Stimulated activated CD4-positive, alpha-beta T cell treated with anti-CD3 and anti-CD28 coated beads, Interleukin-4, amount 100 ng/mL, for 1 hour (primary cell): Measurements from ENCODE around the gene TIGD1.

Experiments
- DNase-seq: peaks from one replicate; pipeline ENCODE4 v3.0.0-alpha.2; 2020

The TIGD1 gene

GRCh38 chr2:232521959-232522622 is 28.3 kb downstream of the TIGD1 start:
- DNase-seq, result peak; percentile 77

- DNase-seq, result no peak
Observed at GRCh38 chr2:232521098-232521497, 29.3 kb downstream of the TIGD1 start.

GRCh38 chr2:232520489-232520888 is 29.9 kb downstream of the TIGD1 start:
- no peak for DNase-seq

- DNase-seq, result no peak
Observed at GRCh38 chr2:232519581-232520438, 30.5 kb downstream of the TIGD1 start, which contains the start of gene PRSS56. Gene PRSS56 (plus strand): TSS chr2:232520388. CDS start chr2:232520599, 211 bp downstream.

GRCh38 chr2:232518844-232519243 is 31.5 kb downstream of the TIGD1 start:
- DNase-seq, result no peak

- DNase-seq, result no peak
Observed at GRCh38 chr2:232516551-232516950, 33.8 kb downstream of the TIGD1 start.

- no peak for DNase-seq
Observed at GRCh38 chr2:232515639-232516038, 34.7 kb downstream of the TIGD1 start.

GRCh38 chr2:232513353-232513752 is 37.0 kb downstream of the TIGD1 start:
- no peak for DNase-seq

- DNase-seq, result no peak
Observed at GRCh38 chr2:232512602-232513001, 37.8 kb downstream of the TIGD1 start.

GRCh38 chr2:232511336-232511890 is 38.9 kb downstream of the TIGD1 start:
- DNase-seq, result no peak

GRCh38 chr2:232508251-232508650 is 42.1 kb downstream of the TIGD1 start:
- DNase-seq, result no peak

- DNase-seq, result no peak
Observed at GRCh38 chr2:232506709-232507108, 43.6 kb downstream of the TIGD1 start.

GRCh38 chr2:232505856-232506255 is 44.5 kb downstream of the TIGD1 start:
- no peak for DNase-seq

GRCh38 chr2:232504438-232504837 is 45.9 kb downstream of the TIGD1 start:
- DNase-seq, result no peak

GRCh38 chr2:232503809-232504323 is 46.5 kb downstream of the TIGD1 start:
- DNase-seq, result no peak

- DNase-seq, result peak; percentile 33
Observed at GRCh38 chr2:232502911-232503808, 47.2 kb downstream of the TIGD1 start.

GRCh38 chr2:232502511-232502910 is 47.8 kb downstream of the TIGD1 start:
- no peak for DNase-seq

- no peak for DNase-seq
Observed at GRCh38 chr2:232501794-232502390, 48.5 kb downstream of the TIGD1 start.

GRCh38 chr2:232501331-232501771 is 49.0 kb downstream of the TIGD1 start:
- DNase-seq, result no peak

GRCh38 chr2:232498452-232498851 is 51.9 kb downstream of the TIGD1 start:
- DNase-seq, result no peak
